HuH-7.5 (cell line): ENCODE data around the gene TMEM131L.
"Not testable (repeated sequence)": the region's sequence is repeated elsewhere in the genome, so short reads cannot be mapped to it uniquely, and the experiment has no call there.

Source experiments
- DNase-seq: peaks from one replicate; pipeline ENCODE4 v3.0.0; 2011; ENCODE audit warnings: low spot score

TMEM131L gene

DNA sequence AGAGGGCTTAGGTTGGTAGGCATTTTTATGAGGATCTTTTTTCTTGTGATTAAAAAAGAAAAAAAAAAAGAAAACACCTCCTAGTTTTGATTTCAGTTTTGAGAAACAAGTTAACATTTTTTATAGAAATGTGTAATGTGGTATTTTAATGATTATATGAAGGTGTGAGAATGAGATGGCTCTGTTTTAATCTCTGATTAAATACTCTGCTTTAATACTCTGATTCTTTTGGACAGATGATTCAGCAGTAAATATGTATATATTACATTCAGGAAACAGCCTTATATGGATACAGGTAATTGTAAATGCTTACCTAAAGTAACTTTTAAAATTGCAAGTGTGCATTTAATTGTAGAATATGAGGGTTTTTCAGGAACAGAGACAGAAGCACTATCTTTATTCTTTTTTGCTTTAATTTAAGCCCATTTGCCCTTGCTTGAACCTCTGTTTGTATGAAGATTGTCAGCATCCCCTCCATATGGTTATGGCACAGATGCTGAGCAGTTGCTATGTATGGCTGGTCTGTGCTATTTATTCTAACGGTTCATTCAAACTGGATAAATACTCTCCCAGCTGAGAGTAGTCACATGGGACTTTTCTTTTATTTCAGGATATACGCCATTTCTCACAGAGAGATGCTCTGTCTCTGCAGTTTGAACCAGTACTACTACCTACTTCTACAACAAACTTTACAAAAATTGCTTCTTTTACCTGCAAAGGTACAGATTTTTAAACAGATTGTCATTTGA, 117.0 kb downstream of the TMEM131L start:
- no peak for DNase-seq

DNA sequence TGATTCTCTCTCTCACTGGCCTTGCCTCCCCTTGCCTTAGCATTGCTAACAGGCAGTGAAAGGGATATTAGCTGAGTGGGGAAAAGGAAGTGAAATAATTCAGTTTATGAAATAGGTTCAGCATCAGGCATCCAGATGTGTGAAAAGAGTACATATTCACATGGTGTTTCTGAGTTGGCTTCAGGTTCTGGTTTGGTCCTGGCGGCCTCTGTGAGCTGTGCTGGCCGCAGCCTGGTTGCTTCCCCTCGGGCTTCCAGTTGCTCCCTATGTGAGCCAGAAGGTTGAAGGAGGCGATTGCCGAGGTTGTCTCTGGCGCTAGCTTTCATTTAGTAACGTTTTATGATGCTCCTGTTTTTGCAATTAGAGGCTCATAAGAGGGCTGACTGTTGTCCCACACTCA, 118.9 kb downstream of the TMEM131L start:
- no peak for DNase-seq

DNA sequence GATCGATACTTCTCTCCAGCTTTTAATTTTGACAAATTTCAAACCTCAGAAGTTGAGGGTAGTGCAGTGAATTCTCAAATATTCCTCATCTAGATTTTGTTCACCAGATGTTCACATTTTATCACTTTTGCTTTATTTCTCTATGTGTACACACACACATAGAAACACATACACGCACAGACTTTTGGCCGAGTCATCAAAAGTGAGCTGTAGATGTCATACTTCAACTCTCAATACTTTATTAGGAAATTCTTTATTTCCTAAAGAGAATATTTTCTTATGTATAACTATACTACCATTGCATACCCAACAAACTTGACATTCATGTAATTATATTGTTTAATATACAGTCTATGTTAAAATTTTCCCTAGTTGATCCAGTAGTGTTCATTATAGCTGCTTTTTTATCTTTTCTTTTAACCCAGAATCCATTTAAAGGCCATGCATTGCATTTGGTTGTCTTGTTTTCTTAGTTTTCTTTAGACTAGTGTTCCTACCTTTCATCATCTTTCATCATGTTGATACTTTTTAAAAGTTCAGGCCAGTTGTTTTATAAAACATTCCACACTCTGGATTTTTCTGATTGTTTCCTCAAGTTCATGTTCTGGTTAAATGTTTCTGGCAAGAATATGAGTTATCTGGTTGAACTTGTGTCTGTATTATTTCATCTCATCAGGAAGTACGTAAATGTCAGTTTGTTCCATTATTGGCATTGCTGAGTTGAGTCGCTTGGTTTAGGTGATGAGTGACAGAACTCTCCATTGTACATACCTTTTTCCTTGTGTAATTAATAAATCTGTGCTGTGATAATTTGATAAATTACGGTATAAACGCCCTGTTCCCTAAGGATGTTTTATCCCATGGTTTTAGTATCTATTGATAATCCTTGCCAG, 123.8 kb downstream of the TMEM131L start:
- no peak for DNase-seq

DNA sequence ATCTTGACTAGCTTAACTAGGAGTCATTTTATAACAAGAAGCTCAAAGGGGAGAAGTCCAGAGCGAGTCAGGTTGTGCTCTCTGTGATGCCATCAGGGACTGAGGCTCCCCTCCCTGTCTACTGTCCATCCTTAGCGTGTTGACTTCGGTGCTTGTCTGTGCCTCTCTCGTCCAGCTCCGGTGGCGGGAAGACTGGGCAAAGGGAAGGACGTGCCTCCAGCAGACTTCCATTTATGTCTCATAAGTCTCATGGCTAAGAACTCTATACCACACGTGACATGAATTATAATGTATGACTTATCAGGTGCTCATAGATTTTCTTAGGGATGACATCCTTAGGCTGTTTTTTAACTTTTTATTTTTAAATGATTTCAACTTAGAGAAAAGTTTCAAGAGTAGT, 125.3 kb downstream of the TMEM131L start:
- DNase-seq, result no peak

DNA sequence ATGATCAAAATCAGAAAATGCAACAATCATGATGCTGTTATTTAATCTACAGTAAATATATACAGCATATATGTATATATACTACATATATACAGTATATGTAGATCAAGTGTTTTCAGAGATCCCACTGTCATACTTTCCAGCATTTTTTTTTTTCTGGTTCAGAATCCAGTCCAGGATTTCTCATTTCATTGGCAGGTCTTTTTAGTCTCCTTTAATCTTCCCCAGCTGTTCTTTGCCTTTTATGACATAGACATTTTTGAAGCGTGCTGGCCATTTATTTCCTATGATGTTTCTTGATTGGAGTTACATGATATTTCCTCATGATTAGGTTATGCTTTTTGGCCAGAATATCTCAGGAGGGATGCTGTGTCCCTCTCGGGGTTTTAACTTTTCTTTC, 125.9 kb downstream of the TMEM131L start:
- DNase-seq, result no peak

DNA sequence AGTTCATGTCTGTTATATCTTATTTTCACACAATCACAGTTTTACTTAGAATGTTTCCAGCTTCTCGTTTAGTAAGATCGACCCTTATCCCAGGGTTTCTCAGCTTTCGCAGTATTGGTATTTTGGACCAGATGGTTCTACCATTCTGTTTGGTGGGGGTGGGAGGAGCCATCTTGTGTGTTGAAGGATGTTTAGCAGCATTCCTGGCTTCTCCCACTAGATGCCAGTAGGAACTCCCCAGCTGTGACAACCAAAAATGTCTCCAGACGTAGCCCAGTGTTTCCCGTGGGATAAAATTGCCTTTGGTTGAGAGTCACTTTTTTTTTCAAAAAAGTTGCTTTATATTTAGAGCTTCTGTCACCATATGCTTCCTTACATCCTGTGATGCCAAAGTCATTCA, 127.0 kb downstream of the TMEM131L start:
- DNase-seq, result no peak

DNA sequence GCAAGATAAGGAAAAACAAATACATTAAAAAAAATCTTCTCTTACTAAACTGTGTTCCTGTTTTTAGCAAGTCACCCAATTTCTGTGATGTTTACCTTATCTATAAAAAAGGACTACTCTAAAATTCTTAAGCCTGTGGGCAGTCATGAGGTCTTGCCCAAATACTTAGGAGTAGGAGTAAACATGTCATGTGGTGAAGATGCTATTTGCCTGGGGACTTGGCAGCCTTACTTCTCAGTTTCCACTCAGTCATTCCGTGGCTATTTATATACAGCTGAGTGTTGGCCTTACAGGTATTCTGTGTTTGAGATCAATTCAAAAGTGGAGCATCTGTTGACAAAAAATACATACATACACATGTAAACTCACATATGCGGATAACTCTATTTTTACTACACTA, 128.1 kb downstream of the TMEM131L start:
- DNase-seq, result no peak

DNA sequence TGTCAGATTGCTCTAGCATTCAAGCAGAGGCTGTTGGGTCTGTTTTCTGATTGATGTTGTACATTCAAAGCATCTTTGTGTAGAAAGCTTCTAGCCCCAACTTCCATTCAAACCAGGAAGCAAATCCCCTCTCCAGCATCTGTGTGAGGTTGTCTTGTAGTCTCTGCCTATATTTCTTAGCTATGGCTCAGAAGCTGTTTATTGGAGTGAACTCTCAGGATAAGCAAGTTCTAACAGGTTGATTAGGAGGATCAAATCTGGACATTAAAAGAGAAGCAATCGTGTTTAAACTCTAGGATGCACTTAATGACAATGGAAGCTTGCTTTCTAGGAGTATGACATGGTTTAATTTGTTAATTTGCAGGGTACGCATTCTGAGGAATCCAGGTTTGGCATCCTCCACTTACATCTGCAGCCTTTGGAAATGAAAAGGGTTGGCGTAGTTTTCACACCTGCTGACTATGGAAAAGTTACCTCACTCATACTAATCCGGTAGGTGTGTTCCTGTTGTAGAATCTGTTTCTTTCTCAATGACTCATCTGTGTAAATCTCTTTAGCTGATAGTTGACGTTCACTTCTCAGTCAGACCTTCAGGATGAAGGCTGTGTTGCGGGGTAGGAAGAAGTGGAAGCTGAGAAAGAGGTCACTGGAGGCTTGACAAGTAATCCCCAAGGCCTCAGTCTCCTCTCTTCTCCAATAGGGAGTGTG, 129.9 kb downstream of the TMEM131L start:
- DNase-seq, result no peak

DNA sequence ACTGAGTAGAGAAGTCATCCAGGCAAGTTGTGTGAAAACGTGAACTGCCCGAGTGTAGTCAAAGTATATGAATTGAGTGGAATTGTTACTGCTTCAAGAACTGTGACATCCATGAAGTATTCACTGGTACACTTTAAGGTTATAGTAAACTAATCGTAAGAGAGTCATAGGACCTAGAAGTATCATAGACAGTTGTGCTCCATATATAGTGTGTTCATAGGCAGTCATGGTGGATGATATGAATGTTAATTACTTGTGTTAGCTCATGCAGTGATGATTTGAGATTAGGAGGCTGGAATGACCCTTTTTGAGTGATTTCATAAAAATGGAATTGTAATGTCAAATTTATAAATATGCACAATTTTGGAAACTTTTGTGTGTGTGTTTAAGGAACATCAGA, 136.6 kb downstream of the TMEM131L start:
- no peak for DNase-seq

DNA sequence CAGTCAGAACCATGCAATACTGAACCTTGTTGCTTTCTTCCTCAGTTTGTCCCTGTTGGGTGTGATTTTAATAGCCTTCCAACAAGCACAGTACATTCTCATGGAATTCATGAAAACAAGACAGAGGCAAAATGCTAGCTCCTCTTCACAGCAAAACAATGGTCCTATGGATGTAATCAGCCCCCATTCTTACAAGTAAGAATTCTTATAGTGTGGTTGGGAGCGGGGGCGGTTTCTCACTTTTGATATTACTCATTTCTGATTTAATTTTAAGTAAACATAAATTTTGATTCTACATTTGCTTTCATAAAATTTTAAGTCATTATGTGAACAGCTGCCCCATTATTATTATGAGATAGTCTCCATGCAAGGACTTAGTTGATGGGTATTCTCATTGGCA, 137.1 kb downstream of the TMEM131L start:
- no peak for DNase-seq

DNA sequence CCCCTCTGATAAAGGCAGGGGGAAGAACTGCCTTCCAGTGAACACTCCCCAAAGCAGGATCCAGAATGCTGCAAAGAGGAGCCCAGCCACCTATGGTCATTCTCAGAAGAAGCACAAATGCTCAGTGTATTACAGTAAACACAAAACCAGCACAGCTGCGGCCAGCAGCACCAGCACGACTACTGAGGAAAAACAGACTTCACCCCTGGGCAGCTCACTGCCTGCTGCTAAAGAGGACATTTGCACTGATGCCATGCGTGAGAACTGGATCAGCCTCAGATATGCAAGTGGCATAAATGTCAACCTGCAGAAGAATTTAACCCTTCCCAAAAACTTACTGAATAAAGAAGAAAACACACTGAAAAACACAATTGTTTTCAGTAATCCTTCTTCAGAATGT, 137.7 kb downstream of the TMEM131L start:
- DNase-seq, result no peak

DNA sequence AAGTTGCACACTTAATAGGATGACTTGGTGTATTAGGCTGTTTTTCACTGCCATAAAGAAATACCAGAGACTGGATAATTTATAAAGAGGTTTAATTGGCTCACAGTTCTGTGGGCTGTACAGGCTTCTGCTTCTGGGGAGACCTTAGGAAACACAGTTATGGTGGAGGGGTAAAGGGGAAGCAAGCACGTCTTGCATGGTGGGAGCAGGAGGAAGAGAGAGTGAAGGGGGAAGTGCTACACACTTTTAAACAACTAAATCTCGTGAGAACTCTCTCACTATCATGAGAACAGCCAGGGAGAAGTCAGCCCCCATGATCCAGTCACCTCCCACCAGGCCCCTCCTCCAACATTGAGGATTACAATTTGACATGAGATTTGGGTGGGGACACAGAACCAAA, 142.9 kb downstream of the TMEM131L start:
- DNase-seq, result not testable (repeated sequence)

DNA sequence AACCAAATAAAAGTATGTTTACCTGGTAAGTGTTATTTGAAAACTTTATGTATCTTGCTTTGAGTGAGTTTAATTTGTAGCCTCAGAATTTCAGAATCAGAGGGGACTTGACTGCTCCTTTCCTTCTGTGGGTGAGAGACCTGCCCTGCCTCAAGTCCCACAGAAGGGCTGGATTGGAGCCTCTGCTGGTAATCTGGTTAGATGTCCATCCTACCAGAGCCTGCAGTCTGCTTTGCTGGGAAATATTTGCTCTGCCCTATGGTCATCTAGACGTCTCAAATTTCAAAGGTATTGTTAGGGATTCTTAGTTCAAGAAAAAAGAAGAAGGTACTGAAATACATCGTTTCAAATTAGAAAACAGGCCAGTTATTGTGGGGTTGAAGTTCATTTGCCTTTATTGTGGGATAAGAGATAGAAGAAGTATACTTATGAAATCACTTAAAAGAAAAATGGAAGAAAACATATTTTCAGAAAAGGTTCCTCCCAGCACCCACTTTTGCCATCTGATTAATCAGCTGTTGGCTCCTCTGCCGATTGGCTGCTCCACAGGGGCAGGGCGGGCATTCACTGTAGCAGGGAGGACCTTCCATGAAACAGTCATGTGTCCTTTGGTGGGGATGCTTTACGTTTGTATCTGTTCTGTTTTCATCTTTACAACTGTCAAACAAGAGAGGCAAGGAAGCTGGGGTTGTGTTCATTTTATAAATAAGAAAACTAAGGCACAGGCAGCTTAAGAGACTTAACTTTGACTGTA, 144.6 kb downstream of the TMEM131L start:
- no peak for DNase-seq

DNA sequence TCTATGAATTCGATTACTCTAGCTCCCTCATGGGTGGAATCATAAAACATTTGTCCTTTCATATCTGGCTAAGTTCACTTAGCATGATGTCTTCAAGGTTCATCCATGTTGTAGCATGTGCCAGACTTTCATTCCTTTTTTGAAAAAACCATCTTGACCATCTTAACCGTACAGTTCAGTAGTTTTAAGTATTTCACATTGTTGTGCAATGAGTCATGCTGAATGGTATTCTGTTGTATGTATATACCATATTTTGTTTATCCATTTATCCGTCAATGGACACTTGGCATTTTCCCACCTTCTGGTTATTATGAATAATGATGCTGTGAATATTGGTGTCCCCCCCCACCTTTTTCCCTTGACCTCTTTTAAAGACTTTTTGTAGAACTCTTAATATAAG, 145.5 kb downstream of the TMEM131L start:
- no peak for DNase-seq

DNA sequence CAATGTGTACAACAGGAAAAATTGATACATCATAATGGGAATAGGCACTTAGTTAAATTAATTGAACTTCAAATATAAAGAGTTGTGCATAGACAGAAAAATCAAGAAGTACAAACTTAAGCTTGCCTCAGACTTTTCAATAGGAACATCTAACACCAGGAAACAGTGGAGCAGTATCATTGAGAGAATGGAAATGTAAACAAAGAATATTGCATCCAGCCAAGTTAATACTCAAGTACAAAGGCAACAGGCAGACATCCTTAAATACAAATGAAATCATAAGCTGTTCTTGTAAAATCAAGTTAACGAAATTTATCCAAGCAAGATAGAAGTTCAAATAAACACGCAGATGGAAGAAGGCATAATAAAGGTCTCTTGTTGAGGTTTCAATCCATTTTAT, 146.7 kb downstream of the TMEM131L start:
- no peak for DNase-seq

DNA sequence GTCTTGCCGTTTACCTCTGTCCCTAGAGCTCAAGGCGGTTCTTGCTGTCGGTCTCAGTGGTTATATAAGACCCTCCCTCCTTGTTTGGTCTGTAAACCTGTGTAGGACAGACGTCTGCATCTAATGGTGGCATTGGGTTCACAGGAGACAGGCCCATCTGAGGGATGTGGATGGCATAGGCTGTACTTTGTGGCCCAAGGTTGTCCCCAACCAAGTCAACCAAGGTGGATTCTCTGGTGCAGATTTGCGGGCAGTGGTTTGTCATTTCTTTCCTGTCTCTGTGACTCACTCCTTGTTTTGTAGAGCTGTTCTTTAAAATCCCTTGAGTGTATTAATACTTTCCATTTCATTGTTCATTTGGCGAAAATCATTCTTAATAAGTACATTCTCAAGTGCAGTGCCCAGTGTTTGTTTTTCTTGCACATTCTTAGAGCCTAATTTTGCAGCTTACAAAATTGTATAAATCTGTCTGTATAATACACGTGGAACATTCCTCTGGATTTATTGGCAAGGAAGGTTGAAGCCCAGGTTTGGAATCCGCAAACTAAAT, 149.9 kb downstream of the TMEM131L start:
- no peak for DNase-seq

DNA sequence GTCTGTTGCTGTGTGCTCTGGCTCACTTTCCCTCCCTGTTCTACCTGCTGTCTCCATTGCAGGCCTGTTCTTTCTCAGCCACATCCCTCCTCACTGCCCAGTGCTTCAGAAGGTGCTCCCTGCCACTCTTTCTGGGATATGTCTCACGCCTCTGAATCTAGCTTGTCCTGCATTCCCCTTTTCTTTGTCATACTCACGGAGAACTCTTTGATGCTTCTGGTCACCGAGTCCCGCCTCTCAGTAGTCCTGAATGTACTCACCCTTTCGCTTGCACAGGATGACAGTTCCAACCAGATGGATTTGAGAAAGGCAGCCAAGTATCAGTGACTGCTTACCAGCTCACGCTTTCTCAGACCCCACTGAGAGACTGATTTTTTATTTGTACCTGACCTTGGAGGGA, 152.7 kb downstream of the TMEM131L start:
- DNase-seq, result no peak

DNA sequence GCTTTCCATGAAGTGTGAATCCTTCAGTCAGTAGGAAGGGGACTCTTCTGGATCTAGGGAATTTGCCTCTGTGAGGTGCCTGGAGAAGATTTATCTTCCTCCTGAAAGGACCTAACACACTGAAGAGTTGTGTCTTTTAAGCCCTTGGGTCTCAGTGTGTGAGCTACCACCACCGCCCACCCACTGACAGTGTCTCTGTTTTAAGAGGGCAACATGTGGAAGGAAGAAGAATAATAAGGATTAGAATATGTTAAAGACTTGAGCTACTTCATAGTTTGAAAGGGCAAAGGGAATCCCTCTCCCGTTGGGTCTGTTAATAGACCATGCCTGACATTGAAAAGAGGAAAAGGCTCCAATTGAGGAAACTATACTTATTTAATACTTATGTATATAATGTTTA, 153.7 kb downstream of the TMEM131L start:
- no peak for DNase-seq

DNA sequence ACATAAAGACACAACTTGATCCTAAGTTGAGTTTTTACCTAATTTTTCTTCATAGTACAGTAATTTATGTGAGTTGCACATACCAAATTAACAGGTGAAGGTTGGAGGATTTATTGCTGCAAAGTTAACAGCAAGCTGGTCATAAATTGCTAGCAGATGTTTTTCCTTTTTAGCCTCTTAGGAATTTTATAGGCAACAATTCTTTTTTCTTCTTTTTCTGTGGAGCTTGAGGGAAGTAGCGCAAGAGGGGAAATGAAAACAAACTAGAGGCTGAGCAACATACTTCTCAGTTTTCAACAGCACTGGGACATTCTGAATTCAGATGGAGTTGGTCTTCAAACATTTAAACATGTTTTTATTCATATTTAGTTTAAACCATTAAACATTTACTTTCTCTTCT, 154.2 kb downstream of the TMEM131L start:
- no peak for DNase-seq

DNA sequence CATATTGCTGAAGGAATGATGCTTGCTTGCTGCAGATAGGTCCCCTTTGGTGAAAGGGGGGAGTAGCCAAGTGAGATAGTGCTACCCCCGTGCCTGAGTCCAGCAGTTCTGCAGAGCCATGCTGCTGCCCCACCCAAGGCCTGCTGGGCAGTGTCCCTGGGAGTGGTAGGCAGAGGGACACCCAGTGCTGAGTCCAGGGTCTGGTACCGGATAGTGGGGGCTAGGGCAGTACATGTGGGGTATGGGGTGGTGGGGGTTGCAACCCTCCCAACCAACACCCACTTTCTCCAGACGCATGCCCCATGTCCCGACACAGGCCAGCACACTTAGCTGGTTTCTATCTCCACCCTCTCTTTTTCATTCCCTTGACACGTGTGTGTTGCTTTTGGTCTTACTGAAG, 155.9 kb downstream of the TMEM131L start:
- no peak for DNase-seq

DNA sequence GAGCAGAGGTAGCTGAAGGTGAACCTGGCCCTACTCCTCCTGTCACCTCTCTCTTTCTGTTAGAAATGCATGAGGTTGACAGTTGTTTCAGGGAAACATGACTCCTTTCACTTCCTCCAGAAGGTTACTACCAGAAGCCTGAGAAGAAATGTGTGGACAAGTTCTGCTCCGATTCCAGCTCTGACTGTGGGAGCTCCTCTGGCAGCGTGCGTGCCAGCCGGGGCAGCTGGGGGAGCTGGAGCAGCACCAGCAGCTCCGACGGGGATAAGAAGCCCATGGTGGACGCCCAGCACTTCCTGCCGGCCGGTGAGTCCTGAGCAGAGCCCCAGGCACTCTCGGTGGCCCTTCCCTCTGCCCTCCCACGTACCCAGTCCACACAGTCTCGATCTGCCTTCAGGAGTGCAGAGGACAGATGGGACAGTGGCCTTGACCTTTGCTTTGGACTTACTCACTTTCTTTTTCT, 156.6 kb downstream of the TMEM131L start:
- DNase-seq, result no peak

DNA sequence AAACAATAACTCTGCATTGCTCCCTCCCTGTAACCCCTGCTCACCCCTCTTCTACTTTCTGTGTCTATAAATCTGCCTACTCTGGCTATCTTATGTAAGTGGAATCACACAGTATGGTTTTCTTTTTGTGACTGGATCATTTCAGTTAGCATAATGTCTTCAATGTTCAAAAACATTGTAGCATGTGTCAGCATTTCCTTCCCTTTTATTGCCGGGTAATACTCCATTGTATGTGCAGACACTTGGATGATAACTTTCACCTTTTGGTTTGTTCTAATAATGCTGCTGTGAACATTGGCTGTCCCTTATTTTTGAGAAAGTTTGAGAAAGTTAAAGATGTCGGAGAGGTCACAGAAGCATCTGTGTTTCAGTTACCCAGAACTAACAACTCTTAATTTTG, 157.3 kb downstream of the TMEM131L start:
- no peak for DNase-seq
